H54 (cell line): ENCODE measurements around the gene CREM.
A peak's percentile ranks its signal among the peaks of the same experiment; 100 is the strongest.
"Not testable (repeated sequence)": the region's sequence is repeated elsewhere in the genome, so short reads cannot be mapped to it uniquely, and the experiment has no call there.

ENCODE experiments used
- DNase-seq: peaks from one replicate; pipeline ENCODE4 v3.0.0; 2011; ENCODE audit warnings: low spot score, mixed read lengths; ENCODE audit not compliant: insufficient read length
- FAIRE-seq: peaks from 3 replicates; lab custom pipeline; 2011; peaks lifted over from hg19 to GRCh38; lab: Jason Lieb, UNC
- POLR2A ChIP-seq: IDR thresholded peaks from 2 replicates; pipeline ENCODE4 v1.6.1; 2011; ENCODE audit warnings: low read depth, mild to moderate bottlenecking, low read length

The CREM gene

DNA sequence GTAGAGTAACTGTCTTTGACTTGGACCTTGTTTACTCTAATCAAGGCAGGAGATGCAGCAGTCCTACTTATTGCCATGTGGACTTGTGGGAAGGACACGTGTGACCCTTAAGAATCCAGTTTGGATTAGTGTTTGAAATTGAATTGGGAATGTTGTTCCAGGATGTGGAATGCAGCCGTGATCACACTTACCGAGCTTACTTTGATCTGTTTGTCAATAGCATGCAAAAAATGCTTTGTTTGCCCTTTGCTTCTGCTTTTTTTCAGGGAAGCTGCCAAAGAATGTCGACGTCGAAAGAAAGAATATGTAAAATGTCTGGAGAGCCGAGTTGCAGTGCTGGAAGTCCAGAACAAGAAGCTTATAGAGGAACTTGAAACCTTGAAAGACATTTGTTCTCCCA lies 84.7 kb downstream of the CREM start:
- TF ChIP-seq POLR2A = no peak
- FAIRE-seq = no peak
- DNase-seq = no peak

GRCh38 chr10:35212856-35213255 lies 86.2 kb downstream of the CREM start:
- no peak for TF ChIP-seq POLR2A
- FAIRE-seq (no peak), DNase-seq (no peak)

GRCh38 chr10:35213699-35214098 lies 87.1 kb downstream of the CREM start:
- TF ChIP-seq POLR2A = no peak
- no peak for DNase-seq
- FAIRE-seq = no peak

GRCh38 chr10:35214607-35215020 lies 88.0 kb downstream of the CREM start:
- no peak for FAIRE-seq
- no peak for DNase-seq

GRCh38 chr10:35215107-35215506 lies 88.5 kb downstream of the CREM start:
- no peak for FAIRE-seq
- TF ChIP-seq POLR2A = no peak
- no peak for DNase-seq

More at GRCh38 chr10:35214607-35215020, 88.0 kb downstream of the CREM start:
- no peak for TF ChIP-seq POLR2A

- no peak for DNase-seq
- no peak for TF ChIP-seq POLR2A
- peak; percentile 71 for FAIRE-seq
These were observed 89.8 kb downstream of the CREM start for GRCh38 chr10:35216303-35216905.

DNA sequence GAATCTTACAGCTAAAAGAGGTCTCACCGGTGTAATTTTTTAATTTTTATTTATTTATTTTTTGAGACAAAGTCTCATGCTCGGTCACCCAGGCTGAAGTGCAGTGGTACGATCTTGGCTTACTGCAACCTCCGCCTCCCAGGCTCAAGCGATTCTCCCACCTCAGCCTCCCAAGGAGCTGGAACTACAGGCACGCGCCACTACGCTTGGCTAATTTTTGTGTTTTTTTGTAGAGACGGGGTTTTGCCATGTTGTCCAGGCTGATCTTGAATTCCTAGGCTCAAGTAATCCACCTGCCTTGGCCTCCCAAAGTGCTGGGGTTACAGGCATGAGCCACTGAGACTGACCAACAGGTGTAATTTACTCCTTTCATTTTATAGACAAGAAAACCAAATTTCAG lies 90.3 kb downstream of the CREM start:
- not testable (repeated sequence) for DNase-seq, FAIRE-seq

- DNase-seq (no peak), FAIRE-seq (no peak)
- no peak for TF ChIP-seq POLR2A
These were observed 90.8 kb downstream of the CREM start for GRCh38 chr10:35217455-35217854.

GRCh38 chr10:35218339-35218955 lies 91.8 kb downstream of the CREM start:
- FAIRE-seq (peak; percentile 87), DNase-seq (peak; percentile 46)
- TF ChIP-seq POLR2A = no peak

DNA sequence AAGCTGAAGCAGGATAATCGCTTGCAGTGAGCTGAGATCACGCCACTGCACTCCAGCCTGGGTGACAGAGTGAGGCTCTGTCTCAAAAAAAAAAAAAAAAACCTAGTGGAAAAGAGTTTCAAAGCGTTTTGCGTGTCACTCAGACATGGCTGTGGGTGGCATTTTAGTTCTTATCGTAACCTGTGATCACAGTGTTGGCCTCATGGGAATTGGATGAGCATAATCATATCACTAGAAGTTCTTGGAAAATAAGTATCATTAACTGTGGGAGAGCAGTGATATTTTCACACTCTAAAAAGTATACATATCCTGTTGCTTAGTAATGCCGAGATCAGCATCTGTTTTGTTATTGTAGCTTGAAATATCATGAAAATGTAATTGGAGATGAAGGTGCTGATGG lies 92.6 kb downstream of the CREM start:
- no peak for TF ChIP-seq POLR2A
- DNase-seq = no peak
- no peak for FAIRE-seq

GRCh38 chr10:35219891-35220890 lies 93.5 kb downstream of the CREM start:
- no peak for TF ChIP-seq POLR2A
- FAIRE-seq = no peak
- DNase-seq = no peak

DNA sequence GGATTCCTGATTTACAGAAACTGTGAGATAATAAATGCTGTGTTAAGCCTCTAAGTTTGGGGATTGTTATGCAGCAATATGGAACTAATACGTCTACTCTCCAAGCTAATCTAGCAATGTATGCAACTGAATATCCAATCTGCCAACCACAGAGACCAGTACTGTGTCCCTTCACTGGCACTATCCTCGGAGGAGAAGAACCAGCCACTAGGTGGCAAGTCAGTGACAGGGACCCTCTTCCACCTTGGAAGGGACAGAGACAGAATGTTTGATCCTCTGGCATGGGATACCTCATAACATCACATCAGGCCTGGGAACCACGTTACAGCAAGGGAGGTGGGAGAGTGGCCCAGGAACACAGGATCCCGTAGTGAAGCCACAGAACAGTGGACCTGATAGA lies 96.4 kb downstream of the CREM start:
- no peak for TF ChIP-seq POLR2A
- no peak for FAIRE-seq
- no peak for DNase-seq

GRCh38 chr10:35224045-35224740 lies 97.5 kb downstream of the CREM start:
- DNase-seq (no peak), FAIRE-seq (no peak)
- no peak for TF ChIP-seq POLR2A
